ENCODE results near the gene FGF12.
A peak's percentile ranks its signal among the peaks of the same experiment; 100 is the strongest.

FGF12 gene

DNA sequence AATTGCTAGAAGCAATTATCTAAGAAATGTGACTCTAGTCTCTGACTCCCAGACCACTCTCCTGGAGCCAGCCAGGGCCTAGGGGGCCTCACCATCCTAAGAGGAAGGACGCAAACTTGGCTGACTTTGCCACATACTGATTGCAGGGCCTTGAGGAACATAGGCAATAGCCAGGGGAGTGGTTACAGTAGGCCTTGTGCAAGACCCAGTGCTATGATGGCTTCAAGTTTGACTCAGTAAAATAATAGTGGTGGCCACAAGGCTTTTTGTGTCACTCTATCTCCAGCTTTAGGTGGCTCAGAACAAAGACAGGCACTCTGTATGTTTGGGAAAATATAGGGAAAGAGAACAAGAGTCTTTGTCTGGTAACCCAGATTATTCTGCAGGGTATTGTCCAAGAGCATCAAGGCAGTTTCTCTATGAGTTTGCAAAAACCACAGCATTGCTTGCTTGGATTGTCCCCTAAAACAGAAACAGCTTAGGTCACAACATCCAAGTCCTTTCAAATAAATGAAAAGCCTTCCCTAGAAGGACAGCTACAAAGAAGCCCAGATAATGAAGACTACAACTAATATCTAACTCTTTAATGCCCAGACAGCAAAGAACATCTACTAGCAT lies 634.8 kb downstream of the FGF12 start:
- TF ChIP-seq, protein P1, sequence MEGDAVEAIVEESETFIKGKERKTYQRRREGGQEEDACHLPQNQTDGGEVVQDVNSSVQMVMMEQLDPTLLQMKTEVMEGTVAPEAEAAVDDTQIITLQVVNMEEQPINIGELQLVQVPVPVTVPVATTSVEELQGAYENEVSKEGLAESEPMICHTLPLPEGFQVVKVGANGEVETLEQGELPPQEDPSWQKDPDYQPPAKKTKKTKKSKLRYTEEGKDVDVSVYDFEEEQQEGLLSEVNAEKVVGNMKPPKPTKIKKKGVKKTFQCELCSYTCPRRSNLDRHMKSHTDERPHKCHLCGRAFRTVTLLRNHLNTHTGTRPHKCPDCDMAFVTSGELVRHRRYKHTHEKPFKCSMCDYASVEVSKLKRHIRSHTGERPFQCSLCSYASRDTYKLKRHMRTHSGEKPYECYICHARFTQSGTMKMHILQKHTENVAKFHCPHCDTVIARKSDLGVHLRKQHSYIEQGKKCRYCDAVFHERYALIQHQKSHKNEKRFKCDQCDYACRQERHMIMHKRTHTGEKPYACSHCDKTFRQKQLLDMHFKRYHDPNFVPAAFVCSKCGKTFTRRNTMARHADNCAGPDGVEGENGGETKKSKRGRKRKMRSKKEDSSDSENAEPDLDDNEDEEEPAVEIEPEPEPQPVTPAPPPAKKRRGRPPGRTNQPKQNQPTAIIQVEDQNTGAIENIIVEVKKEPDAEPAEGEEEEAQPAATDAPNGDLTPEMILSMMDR (conservative IDR thresholded peaks at IDR 0.05; ENCODE audit: low read depth, low read length): no peak
- no peak for DNase-seq (ENCODE audit: low read depth)

DNA sequence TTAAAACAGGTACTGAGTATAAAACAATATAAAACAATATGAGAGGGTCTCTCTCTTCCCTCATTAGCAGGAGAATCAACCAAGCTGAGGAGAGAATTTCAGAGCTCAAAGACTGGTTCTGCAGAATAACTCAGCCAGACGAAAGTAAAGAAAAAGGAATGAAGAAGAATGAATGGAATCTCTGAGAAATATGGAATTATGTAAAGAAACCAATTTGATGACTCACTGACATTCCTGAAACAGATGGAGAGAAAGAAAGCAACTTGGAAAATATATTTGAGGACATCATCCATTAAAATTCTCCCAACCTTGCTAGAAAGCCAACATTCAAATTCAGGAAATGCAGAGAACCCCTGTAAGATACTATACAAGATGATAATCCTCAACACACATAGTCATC lies 635.5 kb downstream of the FGF12 start:
- peak; percentile 35 for DNase-seq (ENCODE audit: low read depth)
- TF ChIP-seq, protein P1 (conservative IDR thresholded peaks at IDR 0.05; ENCODE audit: low read depth, low read length): no peak
- H3K4me3 ChIP-seq (ENCODE audit: low read length): no peak overlapping the region

More for the DNA sequence above, 634.8 kb downstream of the FGF12 start:
- H3K4me3 ChIP-seq (ENCODE audit: low read length): no peak overlapping the region

DNA sequence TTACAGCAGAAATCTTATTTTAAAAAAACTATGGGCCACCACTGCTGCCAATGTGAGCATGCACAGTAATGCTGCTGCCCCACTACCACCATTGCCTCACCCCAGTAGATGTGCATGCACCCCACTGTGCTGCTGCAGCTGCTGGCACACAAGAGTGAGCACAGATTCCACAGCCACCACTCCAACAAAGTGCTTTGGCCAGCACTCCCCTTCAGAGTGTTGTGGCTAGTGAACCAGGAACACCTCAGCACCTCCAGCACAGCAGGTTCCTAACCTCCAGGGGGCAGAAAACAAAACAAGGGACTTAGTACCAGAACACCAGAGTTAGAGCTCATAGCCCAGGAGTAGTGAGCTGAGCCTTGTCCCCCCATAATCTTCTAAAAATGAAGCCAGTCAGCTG lies 636.8 kb downstream of the FGF12 start:
- H3K4me3 ChIP-seq (ENCODE audit: low read length): no peak overlapping the region
- no peak for DNase-seq (ENCODE audit: low read depth)
- TF ChIP-seq, protein P1 (conservative IDR thresholded peaks at IDR 0.05; ENCODE audit: low read depth, low read length): peak; percentile 38

All from retinal pigment epithelial cell (primary cell).